ENCODE data around the gene IQSEC1. TPM values are rescaled to one million over a fixed set of nuclear protein-coding genes. Genes with fewer than 3 reads are reported as not detected.
A peak's percentile ranks its signal among the peaks of the same experiment; 100 is the strongest.

IQSEC1 gene
- total RNA-seq, 2 experiments from 2014 or later, result 31.7 to 39.2 TPM

GRCh38 chr3:12953201-12953995 is 119.8 kb downstream of the IQSEC1 start:
- CTCF ChIA-PET, result no interaction called here

DNA sequence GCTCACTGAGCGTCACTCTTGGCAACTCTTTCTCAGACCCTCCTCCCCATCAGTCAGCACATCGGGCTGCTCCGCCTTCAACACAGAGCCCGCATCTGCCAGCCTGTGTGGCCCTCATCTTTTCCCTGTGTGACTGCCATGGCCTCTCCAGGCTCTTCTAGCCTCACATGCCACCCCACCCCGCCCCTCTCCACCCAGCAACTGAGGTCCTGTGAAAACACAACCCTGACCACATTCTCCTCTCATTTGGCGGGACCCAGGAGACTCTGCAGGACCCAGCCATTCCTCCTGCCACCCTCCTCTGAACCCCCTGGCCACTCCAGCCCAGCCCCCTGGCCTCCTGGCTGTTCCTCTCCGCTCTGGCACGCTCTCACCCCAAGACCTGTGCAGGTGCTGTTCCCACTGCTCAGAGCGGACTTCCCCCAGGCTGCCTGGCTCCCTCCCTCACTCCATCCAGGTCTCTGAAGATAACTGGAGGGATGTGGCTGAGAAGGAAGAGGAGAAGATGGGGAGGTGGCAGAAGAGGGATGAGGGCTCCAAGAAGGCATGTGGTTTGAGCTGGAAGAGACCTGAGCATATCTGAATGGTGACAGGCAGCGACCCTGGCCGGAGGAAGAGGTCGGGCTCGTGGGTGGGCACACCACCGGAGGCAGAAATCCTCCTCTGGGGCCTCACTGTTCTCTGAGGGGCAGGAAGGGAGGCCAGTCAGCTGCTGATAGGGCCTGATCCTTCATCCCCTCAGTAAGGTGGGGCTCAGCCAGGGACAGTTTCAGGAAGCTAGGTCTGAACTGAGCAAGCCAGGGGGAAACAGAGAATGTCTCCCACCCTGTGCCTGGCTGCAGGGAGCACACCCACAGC is 120.7 kb downstream of the IQSEC1 start:
- TF ChIP-seq, protein P1, sequence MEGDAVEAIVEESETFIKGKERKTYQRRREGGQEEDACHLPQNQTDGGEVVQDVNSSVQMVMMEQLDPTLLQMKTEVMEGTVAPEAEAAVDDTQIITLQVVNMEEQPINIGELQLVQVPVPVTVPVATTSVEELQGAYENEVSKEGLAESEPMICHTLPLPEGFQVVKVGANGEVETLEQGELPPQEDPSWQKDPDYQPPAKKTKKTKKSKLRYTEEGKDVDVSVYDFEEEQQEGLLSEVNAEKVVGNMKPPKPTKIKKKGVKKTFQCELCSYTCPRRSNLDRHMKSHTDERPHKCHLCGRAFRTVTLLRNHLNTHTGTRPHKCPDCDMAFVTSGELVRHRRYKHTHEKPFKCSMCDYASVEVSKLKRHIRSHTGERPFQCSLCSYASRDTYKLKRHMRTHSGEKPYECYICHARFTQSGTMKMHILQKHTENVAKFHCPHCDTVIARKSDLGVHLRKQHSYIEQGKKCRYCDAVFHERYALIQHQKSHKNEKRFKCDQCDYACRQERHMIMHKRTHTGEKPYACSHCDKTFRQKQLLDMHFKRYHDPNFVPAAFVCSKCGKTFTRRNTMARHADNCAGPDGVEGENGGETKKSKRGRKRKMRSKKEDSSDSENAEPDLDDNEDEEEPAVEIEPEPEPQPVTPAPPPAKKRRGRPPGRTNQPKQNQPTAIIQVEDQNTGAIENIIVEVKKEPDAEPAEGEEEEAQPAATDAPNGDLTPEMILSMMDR (IDR thresholded peaks at IDR 0.05), result no peak
- H3K4me3 Mint-ChIP-seq, result no peak overlapping the region
- H3K27me3 Mint-ChIP-seq, result no peaks in the 10 kb centered on the region
- intact Hi-C loops (cut with micrococcal nuclease), result no loop called here
- ChIA-PET POLR2A (no interaction called here), CTCF (no interaction called here)
- ATAC-seq, result no peak
- peaks cover 2% of the 10 kb centered on the region for H3K36me3 Mint-ChIP-seq (ENCODE audit: low read depth)
- no peak overlapping the region for H3K27ac Mint-ChIP-seq
- H3K4me1 Mint-ChIP-seq (ENCODE audit: low read depth), result peaks cover 56% of the 10 kb centered on the region
- DNase-seq, result no peak
- no peaks in the 10 kb centered on the region for H3K9me3 Mint-ChIP-seq

More at GRCh38 chr3:12953201-12953995, 119.8 kb downstream of the IQSEC1 start:
- POLR2A ChIA-PET, result no interaction called here
- H3K9me3 Mint-ChIP-seq, result no peaks in the 10 kb centered on the region
- peaks cover 60% of the 10 kb centered on the region for H3K4me1 Mint-ChIP-seq (ENCODE audit: low read depth)
- DNase-seq, result no peak
- intact Hi-C loops (cut with micrococcal nuclease), result no loop called here
- peaks cover 2% of the 10 kb centered on the region for H3K36me3 Mint-ChIP-seq (ENCODE audit: low read depth)
- no peak overlapping the region for H3K4me3 Mint-ChIP-seq
- H3K27ac Mint-ChIP-seq, result no peak overlapping the region
- TF ChIP-seq, protein P1 (IDR thresholded peaks at IDR 0.05), result no peak
- H3K27me3 Mint-ChIP-seq, result no peaks in the 10 kb centered on the region
- ATAC-seq, result no peak

- H3K4me3 Mint-ChIP-seq, result peak overlapping the region; percentile 17
- intact Hi-C loops (cut with micrococcal nuclease), result no loop called here
- TF ChIP-seq, protein P1 (IDR thresholded peaks at IDR 0.05), result peak; percentile 18
- H3K27ac Mint-ChIP-seq, result peak overlapping the region; percentile 76
- H3K27me3 Mint-ChIP-seq, result no peaks in the 10 kb centered on the region
- H3K9me3 Mint-ChIP-seq, result no peaks in the 10 kb centered on the region
- peaks cover 2% of the 10 kb centered on the region for H3K36me3 Mint-ChIP-seq (ENCODE audit: low read depth)
- H3K4me1 Mint-ChIP-seq (ENCODE audit: low read depth), result peaks cover 44% of the 10 kb centered on the region
- ATAC-seq (peak; percentile 89), DNase-seq (peak; percentile 78)
- CTCF ChIA-PET, result interaction anchor here (0.8 to 2.7 kb wide), 6 partner anchors 13 to 108 kb away, joined by 3 to 14 read pairs (median 4); partner anchors contain the start of gene RPL32
- POLR2A ChIA-PET, result interaction anchor here (0.6 to 1.4 kb wide), 4 partner anchors 11 to 53 kb away, joined by 3 to 4 read pairs (median 3); no protein-coding TSS in a partner anchor
Measured at GRCh38 chr3:12948891-12949711, 124.1 kb downstream of the IQSEC1 start.

DNA sequence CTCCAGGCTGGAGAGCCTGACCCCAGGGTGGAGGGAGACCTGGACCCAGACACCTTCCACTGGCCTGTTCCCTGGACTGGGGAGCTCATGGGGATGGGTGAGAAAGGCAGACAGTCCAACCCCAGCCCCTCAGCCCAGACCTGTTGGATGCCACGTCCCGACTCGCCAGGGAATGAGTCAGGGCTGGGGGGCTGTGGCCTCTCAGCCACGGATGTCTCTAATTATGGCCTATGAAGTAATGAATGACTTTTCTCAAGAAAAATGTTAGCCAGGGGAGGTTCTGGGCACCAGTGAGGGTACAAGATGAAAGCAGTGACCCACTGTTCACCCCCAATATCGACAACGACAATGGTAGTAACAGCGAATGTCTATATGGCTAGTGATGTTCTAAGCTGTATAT is 124.9 kb downstream of the IQSEC1 start:
- Mint-ChIP-seq H3K27ac (no peak overlapping the region), H3K9me3 (no peaks in the 10 kb centered on the region), H3K4me1 (ENCODE audit: low read depth) (peaks cover 42% of the 10 kb centered on the region), H3K4me3 (no peak overlapping the region), H3K27me3 (no peaks in the 10 kb centered on the region), H3K36me3 (ENCODE audit: low read depth) (peaks cover 2% of the 10 kb centered on the region)
- DNase-seq (no peak), ATAC-seq (no peak)
- CTCF ChIA-PET, result interaction anchor here (0.9 to 2.7 kb wide), 5 partner anchors 14 to 107 kb away, joined by 3 to 14 read pairs (median 5); partner anchors contain the start of gene RPL32
- TF ChIP-seq, protein P1 (IDR thresholded peaks at IDR 0.05), result no peak
- POLR2A ChIA-PET, result interaction anchor here (1.4 kb wide), 1 partner anchor 18 kb away, joined by 3 read pairs; no protein-coding TSS in a partner anchor
- intact Hi-C loops (cut with micrococcal nuclease), result no loop called here
